IPS-18a (cell line): ENCODE measurements around the gene TLL1.

Experiments used
- H3K27ac ChIP-seq: one replicate; pipeline ENCODE4 v1.5.1; 2013; ENCODE audit warnings: low read length
- H3K27me3 ChIP-seq: one replicate; pipeline ENCODE4 v1.6.1; 2013; ENCODE audit warnings: mild to moderate bottlenecking, low read length; ENCODE audit not compliant: control insufficient read depth, insufficient read depth
- H3K36me3 ChIP-seq: one replicate; pipeline ENCODE4 v1.6.1; 2013; ENCODE audit warnings: low read depth, low read length; ENCODE audit not compliant: control insufficient read depth
- H3K4me1 ChIP-seq: one replicate; pipeline ENCODE4 v1.6.1; 2013; ENCODE audit warnings: low read depth, low read length; ENCODE audit not compliant: control insufficient read depth
- H3K4me3 ChIP-seq: one replicate; pipeline ENCODE4 v1.5.1; 2013; ENCODE audit warnings: low read length
- H3K9ac ChIP-seq: one replicate; pipeline ENCODE4 v1.6.1; 2013; ENCODE audit warnings: mild to moderate bottlenecking, low read length, moderate library complexity
- H3K9me3 ChIP-seq: one replicate; pipeline ENCODE4 v1.6.1; 2013; ENCODE audit warnings: low read depth, low read length; ENCODE audit not compliant: control insufficient read depth

The TLL1 gene

DNA sequence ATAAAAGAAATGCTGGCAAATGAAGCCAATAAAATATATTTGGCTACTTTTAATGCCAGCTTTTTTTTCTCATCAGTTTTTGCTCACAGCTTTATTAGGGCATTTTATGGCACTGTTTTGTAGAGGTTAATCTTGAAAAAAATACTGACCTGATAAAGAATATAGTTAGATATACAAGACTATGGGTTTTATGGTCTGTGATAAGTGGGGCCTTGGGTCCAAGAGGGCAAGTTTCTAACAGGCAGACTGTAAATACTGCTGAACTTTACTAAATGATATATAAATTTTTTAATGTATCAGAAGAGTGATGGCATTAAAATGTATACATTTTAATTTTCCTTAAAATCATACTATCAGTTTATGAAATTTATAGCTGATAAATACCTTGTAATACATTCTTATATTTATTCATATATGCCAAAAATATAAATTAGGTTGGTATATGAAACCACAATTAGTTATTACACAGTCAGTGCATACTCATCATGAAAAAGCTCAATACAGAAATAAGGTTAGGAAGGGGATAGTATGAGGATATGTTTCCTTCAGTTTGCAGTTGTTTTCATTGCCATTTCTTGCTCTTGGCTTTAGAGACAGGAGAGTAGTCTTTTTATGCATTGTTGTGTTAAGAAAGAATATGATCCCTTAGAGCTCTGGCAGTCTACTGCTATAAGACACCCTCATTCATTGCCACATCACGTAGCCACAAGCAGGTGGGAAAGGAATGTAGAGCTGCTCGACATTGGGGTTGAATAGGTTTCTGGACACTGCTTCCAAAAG is 146.6 kb downstream of the TLL1 start:
- Histone ChIP-seq H3K36me3 (no peaks in the 10 kb centered on the region), H3K9ac (no peak overlapping the region), H3K27ac (no peak overlapping the region), H3K4me3 (no peak overlapping the region), H3K27me3 (no peaks in the 10 kb centered on the region), H3K9me3 (no peaks in the 10 kb centered on the region), H3K4me1 (no peaks in the 10 kb centered on the region)

DNA sequence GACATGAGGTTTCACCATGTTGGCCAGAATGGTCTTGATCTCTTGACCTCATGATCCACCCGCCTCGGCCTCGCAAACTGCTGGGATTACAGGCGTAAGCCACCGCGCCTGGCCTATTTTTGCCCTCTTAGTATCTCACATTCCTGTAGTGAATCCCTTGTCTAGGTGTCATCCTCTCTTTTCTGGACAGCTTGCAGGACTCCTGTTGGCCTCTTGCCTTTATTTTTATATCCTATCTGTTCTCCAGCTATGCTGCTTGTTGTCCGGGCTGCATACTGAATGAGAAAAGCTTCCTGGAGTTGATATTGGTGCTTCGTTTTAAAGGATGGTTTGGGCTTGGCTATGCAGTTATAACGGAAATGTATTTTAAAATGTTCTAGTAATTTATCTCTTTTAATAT is 148.6 kb downstream of the TLL1 start:
- H3K4me3 ChIP-seq = no peak overlapping the region
- no peak overlapping the region for H3K27ac ChIP-seq
- no peaks in the 10 kb centered on the region for H3K4me1 ChIP-seq
- H3K36me3 ChIP-seq = no peaks in the 10 kb centered on the region
- no peak overlapping the region for H3K9ac ChIP-seq
- no peaks in the 10 kb centered on the region for H3K9me3 ChIP-seq
- no peaks in the 10 kb centered on the region for H3K27me3 ChIP-seq

DNA sequence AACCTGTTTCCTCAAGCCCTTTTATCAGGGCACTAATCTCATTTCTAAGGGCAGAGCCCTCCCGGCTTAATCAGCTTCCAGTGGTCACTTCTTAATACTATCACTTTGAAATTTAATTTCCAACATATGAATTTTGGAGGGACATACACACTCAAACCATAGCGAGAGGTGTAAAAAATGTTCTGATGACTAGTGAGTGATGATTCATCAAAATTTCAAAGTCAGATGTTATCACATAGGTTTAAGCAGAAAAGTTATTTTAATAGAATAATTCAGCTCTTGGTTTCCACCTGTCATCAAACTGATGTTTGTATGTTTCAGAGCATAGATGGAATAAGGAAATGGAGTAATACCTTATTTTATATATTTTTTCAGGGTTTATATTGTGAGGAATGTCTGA is 161.9 kb downstream of the TLL1 start:
- Histone ChIP-seq H3K4me1 (peaks cover 7% of the 10 kb centered on the region), H3K9me3 (no peaks in the 10 kb centered on the region), H3K9ac (no peak overlapping the region), H3K36me3 (no peaks in the 10 kb centered on the region), H3K4me3 (no peak overlapping the region), H3K27ac (no peak overlapping the region), H3K27me3 (no peaks in the 10 kb centered on the region)

- Histone ChIP-seq H3K4me3 (no peak overlapping the region), H3K27ac (no peak overlapping the region), H3K9me3 (no peaks in the 10 kb centered on the region), H3K36me3 (no peaks in the 10 kb centered on the region), H3K27me3 (no peaks in the 10 kb centered on the region), H3K9ac (no peak overlapping the region), H3K4me1 (peaks cover 7% of the 10 kb centered on the region)
Measured at GRCh38 chr4:166039822-166040221, 166.8 kb downstream of the TLL1 start.

GRCh38 chr4:166042510-166043055 is 169.5 kb downstream of the TLL1 start:
- H3K36me3 ChIP-seq = no peaks in the 10 kb centered on the region
- H3K4me1 ChIP-seq = peaks cover 7% of the 10 kb centered on the region
- no peak overlapping the region for H3K4me3 ChIP-seq
- H3K27me3 ChIP-seq = no peaks in the 10 kb centered on the region
- H3K9me3 ChIP-seq = no peaks in the 10 kb centered on the region
- no peak overlapping the region for H3K27ac ChIP-seq
- H3K9ac ChIP-seq = no peak overlapping the region

GRCh38 chr4:166043801-166044200 is 170.8 kb downstream of the TLL1 start:
- Histone ChIP-seq H3K27ac (no peak overlapping the region), H3K27me3 (no peaks in the 10 kb centered on the region), H3K4me3 (no peak overlapping the region), H3K9ac (no peak overlapping the region), H3K4me1 (no peaks in the 10 kb centered on the region), H3K9me3 (no peaks in the 10 kb centered on the region), H3K36me3 (no peaks in the 10 kb centered on the region)

DNA sequence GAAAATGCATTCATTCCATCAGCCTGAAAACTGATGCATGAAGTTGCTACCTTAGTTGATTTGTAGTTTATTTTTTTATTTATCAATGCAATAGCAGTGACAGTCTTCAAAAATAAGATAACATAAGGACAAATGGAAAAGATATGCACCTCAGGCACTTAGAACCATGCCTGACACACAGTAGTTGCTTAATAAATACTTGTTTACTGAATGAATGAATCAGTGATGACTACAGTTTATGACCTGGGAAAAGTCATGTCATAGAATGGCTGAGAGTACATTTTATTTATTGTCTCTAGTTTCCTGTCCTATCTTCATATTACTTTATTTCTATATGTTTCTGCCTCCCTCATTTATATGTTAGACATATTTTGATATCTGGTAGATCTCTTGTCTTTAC is 171.8 kb downstream of the TLL1 start:
- no peaks in the 10 kb centered on the region for H3K36me3 ChIP-seq
- no peak overlapping the region for H3K9ac ChIP-seq
- no peaks in the 10 kb centered on the region for H3K27me3 ChIP-seq
- H3K27ac ChIP-seq = no peak overlapping the region
- H3K9me3 ChIP-seq = no peaks in the 10 kb centered on the region
- H3K4me1 ChIP-seq = no peaks in the 10 kb centered on the region
- H3K4me3 ChIP-seq = no peak overlapping the region

DNA sequence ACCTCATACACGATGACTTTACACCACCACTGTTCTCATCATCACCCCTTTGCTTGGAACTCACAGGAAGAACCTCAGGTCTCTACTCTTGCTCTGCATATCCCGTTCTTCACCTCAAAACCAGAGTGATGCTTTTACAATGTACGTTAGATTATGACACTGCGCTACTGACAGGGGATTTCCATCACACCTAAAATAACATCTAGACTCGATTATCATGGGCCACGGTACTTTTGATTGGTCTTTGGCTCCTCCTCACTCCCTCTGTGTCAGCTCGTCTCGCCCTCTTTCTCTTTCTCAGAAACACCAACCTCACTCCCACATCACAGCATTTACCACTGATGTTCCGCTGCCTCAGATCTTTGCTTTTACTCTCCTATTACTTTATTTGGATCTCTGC is 172.4 kb downstream of the TLL1 start:
- Histone ChIP-seq H3K27ac (no peak overlapping the region), H3K4me3 (no peak overlapping the region), H3K9ac (no peak overlapping the region), H3K9me3 (no peaks in the 10 kb centered on the region), H3K4me1 (no peaks in the 10 kb centered on the region), H3K36me3 (no peaks in the 10 kb centered on the region), H3K27me3 (no peaks in the 10 kb centered on the region)

GRCh38 chr4:166049036-166049435 is 176.0 kb downstream of the TLL1 start:
- H3K36me3 ChIP-seq = no peaks in the 10 kb centered on the region
- H3K9ac ChIP-seq = no peak overlapping the region
- H3K4me3 ChIP-seq = no peak overlapping the region
- no peak overlapping the region for H3K27ac ChIP-seq
- H3K4me1 ChIP-seq = no peaks in the 10 kb centered on the region
- H3K9me3 ChIP-seq = no peaks in the 10 kb centered on the region
- no peaks in the 10 kb centered on the region for H3K27me3 ChIP-seq

DNA sequence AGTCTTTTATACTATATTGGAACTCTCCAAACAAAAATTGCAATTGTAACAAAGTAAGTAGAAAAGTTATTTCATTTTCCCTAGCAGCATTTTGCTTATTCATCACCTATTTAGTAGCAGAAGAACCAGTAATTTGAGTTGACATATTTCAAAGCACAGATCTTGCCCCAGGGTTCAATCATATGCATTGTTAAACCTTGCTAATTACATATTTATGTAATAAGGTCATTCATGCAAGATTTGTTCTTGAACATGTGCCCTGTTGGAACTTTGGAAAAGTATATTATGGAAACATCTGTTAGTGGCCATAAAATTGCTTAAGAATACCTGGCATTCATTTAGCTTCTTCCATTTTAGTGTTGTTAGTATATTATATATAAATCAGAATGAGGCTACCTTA is 191.7 kb downstream of the TLL1 start:
- H3K9ac ChIP-seq = no peak overlapping the region
- H3K4me1 ChIP-seq = no peaks in the 10 kb centered on the region
- H3K27ac ChIP-seq = no peak overlapping the region
- no peaks in the 10 kb centered on the region for H3K36me3 ChIP-seq
- no peaks in the 10 kb centered on the region for H3K9me3 ChIP-seq
- no peaks in the 10 kb centered on the region for H3K27me3 ChIP-seq
- no peak overlapping the region for H3K4me3 ChIP-seq

DNA sequence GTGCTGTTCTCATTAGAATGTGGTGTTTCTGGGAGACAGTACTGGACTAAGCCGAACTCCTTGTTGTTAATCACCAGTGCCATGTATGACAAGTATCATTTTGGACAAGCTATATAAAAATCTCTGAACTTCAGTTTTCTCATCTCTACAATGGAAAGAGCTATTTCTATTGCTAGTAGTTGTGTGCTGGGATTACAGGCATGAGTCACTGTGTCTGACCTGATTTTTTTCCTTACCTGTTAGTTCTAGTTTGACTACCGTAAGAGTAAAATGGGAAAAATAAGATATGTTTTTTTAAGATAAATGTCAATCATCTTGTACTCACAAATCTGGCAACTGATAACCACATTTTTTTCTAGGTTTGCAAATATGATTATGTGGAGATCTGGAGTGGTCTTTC is 192.3 kb downstream of the TLL1 start:
- Histone ChIP-seq H3K36me3 (no peaks in the 10 kb centered on the region), H3K9ac (no peak overlapping the region), H3K9me3 (no peaks in the 10 kb centered on the region), H3K4me3 (no peak overlapping the region), H3K4me1 (no peaks in the 10 kb centered on the region), H3K27ac (no peak overlapping the region), H3K27me3 (no peaks in the 10 kb centered on the region)

- H3K4me3 ChIP-seq = no peak overlapping the region
- no peaks in the 10 kb centered on the region for H3K4me1 ChIP-seq
- H3K27me3 ChIP-seq = no peaks in the 10 kb centered on the region
- H3K27ac ChIP-seq = no peak overlapping the region
- H3K9me3 ChIP-seq = no peaks in the 10 kb centered on the region
- no peak overlapping the region for H3K9ac ChIP-seq
- H3K36me3 ChIP-seq = no peaks in the 10 kb centered on the region
Measured at GRCh38 chr4:166066936-166067335, 193.9 kb downstream of the TLL1 start.
